Ishikawa (cell line): ENCODE measurements around the gene NKAPD1.
A peak's percentile ranks its signal among the peaks of the same experiment; 100 is the strongest.

Experiments
- CEBPB ChIP-seq: IDR thresholded peaks from 2 replicates; pipeline ENCODE4 v1.6.1; 2012
- CREB1 ChIP-seq: IDR thresholded peaks from 2 replicates; pipeline ENCODE4 v1.6.1; 2012; ENCODE audit warnings: low read depth
- EGR1 ChIP-seq: IDR thresholded peaks from 2 replicates; pipeline ENCODE4 v1.6.1; 2012
- EP300 ChIP-seq: IDR thresholded peaks from 2 replicates; pipeline ENCODE4 v1.6.1; 2012; ENCODE audit warnings: borderline replicate concordance
- FOXM1 ChIP-seq: IDR thresholded peaks from 2 replicates; pipeline ENCODE4 v1.6.1; 2012; ENCODE audit warnings: low read depth, borderline replicate concordance
- NFIC ChIP-seq: IDR thresholded peaks from 2 replicates; pipeline ENCODE4 v1.6.1; 2012
- RAD21 ChIP-seq: IDR thresholded peaks from 2 replicates; pipeline ENCODE4 v1.6.1; 2012; ENCODE audit warnings: low read depth
- TAF1 ChIP-seq: IDR thresholded peaks from 2 replicates; pipeline ENCODE4 v1.6.1; 2012; ENCODE audit warnings: low read depth, mild to moderate bottlenecking
- TCF12 ChIP-seq: IDR thresholded peaks from 2 replicates; pipeline ENCODE4 v1.6.1; 2012; ENCODE audit warnings: low read depth
- TEAD4 ChIP-seq: IDR thresholded peaks from 2 replicates; pipeline ENCODE4 v1.6.1; 2012
- YY1 ChIP-seq: IDR thresholded peaks from 2 replicates; pipeline ENCODE4 v1.6.1; 2012; ENCODE audit warnings: low read depth
- ZBTB7A ChIP-seq: IDR thresholded peaks from 2 replicates; pipeline ENCODE4 v1.6.1; 2012; ENCODE audit warnings: low read depth
- TF ChIP-seq, protein P1 (sequence below): IDR thresholded peaks from 2 replicates; pipeline ENCODE4 v1.6.1; 2012; ENCODE audit warnings: low read depth, mild to moderate bottlenecking
- TF ChIP-seq, protein P2 (sequence below): IDR thresholded peaks from 2 replicates; pipeline ENCODE4 v1.6.1; 2012
- TF ChIP-seq, protein P3 (sequence below): IDR thresholded peaks from 2 replicates; pipeline ENCODE4 v1.6.1; 2012

Gene NKAPD1, protein sequence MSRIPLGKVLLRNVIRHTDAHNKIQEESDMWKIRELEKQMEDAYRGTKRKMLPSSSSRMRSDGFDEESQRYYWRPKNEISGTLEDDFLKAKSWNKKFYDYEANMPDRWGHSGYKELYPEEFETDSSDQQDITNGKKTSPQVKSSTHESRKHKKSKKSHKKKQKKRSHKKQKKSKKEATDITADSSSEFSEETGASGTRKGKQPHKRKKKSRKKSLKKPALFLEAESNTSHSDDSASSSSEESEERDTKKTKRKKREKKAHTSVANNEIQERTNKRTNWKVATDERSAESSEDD

DNA sequence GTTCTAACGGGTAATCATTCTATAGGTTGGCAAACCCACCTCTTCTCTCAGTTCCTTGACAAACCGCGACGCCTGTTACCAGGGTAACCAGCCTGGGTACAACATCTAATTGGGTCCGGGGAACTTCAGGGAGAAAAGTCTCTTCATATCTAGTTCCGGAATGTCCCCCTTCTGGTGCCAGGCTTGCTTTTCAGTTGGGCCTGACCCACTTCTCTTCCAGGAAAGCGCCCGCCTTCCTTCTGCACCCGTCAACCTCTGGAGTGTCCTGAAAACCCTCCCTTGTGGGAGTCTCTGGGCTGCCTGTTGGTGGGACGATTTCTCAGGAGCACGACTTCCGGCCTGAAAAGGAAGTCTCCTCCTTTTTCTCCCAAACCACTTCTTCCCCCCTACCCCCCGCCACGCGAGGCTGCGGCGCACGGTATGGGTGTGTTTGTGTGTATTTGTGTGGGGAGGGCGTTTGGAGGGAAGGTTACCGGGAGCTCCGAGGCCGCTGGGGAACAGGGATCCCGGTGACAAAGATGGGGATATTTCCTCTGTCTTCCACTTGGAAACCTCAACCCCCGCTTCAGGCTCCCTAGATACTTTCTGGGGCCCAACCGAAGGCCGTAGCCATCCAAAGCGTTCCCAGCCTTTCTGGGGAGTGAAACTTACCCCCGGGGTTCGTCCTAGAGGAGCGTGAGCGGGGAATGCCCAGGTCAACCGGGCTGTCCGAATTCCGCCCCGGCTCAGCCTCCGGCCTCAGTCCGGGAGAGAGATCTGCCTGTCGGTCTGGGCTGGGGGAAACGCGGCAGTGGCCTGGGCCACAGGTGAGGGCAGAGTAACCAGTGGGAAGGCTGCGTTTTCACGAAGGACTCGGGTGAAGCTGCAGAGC is at the start of gene NKAPD1, which contains the start of gene PIH1D2:
Gene NKAPD1 (plus strand): TSS at position 359 of the 871 bp plus-strand sequence. CDS start 1,276 bp downstream, outside the sequence.
Gene PIH1D2 (minus strand): TSS at position 77 of the 871 bp plus-strand sequence. CDS start 843 bp downstream, outside the sequence.
- TF ChIP-seq, protein P1, sequence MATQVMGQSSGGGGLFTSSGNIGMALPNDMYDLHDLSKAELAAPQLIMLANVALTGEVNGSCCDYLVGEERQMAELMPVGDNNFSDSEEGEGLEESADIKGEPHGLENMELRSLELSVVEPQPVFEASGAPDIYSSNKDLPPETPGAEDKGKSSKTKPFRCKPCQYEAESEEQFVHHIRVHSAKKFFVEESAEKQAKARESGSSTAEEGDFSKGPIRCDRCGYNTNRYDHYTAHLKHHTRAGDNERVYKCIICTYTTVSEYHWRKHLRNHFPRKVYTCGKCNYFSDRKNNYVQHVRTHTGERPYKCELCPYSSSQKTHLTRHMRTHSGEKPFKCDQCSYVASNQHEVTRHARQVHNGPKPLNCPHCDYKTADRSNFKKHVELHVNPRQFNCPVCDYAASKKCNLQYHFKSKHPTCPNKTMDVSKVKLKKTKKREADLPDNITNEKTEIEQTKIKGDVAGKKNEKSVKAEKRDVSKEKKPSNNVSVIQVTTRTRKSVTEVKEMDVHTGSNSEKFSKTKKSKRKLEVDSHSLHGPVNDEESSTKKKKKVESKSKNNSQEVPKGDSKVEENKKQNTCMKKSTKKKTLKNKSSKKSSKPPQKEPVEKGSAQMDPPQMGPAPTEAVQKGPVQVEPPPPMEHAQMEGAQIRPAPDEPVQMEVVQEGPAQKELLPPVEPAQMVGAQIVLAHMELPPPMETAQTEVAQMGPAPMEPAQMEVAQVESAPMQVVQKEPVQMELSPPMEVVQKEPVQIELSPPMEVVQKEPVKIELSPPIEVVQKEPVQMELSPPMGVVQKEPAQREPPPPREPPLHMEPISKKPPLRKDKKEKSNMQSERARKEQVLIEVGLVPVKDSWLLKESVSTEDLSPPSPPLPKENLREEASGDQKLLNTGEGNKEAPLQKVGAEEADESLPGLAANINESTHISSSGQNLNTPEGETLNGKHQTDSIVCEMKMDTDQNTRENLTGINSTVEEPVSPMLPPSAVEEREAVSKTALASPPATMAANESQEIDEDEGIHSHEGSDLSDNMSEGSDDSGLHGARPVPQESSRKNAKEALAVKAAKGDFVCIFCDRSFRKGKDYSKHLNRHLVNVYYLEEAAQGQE, result no peak
- 0 out of 2 replicates have a peak, but pooled peaks have one; percentile 33 for TF ChIP-seq YY1
- peak; percentile 51; the same call in 1 of the 2 replicates for TF ChIP-seq TCF12
- peak; percentile 61 for TF ChIP-seq TAF1
- no peak for TF ChIP-seq TEAD4
- peak; percentile 45; the same call in 1 of the 2 replicates for TF ChIP-seq CREB1
- no peak; the same call in 1 of the 2 replicates for TF ChIP-seq FOXM1
- TF ChIP-seq, protein P2, sequence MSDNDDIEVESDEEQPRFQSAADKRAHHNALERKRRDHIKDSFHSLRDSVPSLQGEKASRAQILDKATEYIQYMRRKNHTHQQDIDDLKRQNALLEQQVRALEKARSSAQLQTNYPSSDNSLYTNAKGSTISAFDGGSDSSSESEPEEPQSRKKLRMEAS, result peak; percentile 90
- TF ChIP-seq RAD21, result no peak
- TF ChIP-seq, protein P3, sequence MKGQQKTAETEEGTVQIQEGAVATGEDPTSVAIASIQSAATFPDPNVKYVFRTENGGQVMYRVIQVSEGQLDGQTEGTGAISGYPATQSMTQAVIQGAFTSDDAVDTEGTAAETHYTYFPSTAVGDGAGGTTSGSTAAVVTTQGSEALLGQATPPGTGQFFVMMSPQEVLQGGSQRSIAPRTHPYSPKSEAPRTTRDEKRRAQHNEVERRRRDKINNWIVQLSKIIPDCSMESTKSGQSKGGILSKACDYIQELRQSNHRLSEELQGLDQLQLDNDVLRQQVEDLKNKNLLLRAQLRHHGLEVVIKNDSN, result peak; percentile 41
- peak; percentile 35; the same call in 1 of the 2 replicates for TF ChIP-seq ZBTB7A
- TF ChIP-seq EGR1, result no peak
- TF ChIP-seq NFIC, result peak; percentile 27; the same call in 1 of the 2 replicates
- TF ChIP-seq CEBPB, result no peak
- TF ChIP-seq EP300, result no peak

DNA sequence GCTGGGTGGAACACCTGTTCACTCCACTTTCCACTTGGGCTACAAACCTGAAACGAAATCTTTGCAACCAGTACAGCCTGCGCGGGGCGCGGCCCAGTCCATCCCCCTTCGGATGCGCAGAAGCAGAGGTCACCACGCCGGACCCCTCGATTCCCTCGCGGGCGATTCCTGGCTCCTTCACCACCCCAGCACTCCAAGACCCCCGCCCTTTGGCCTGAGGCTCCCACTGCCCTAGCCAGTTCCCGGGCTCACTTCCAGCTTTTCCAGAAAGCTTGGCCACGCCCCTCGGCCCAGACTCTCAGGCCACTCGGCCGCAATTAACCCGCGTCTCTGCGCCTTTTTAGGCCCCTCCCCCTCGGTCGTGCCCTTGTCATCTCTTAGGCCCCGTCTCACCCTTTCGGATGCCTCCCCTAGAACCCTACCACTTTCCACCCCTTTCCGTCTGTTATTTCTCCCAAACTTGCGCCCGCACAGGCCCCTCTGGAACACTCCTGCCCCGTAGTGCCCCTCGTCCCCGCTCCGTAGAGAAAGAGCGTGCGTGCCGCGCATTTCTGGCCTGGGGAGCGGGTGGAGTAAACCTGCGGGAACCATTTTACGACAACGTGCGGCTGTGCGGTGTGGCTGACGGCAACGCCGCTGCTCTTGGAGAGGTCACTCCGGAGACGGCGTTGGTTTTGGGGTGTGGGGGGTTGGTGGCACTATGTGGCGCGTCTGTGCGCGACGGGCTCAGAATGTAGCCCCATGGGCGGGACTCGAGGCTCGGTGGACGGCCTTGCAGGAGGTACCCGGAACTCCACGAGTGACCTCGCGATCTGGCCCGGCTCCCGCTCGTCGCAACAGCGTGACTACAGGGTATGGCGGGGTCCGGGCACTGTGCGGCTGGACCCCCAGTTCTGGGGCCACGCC is 49.1 kb upstream of the NKAPD1 start, which contains the start of gene DLAT:
Gene DLAT (plus strand): TSS at position 636 of the 906 bp plus-strand sequence. CDS start 65 bp downstream, at position 701.
- peak; percentile 90 for TF ChIP-seq ZBTB7A
- no peak for TF ChIP-seq EP300
- TF ChIP-seq, protein P2, result peak; percentile 87
- no peak for TF ChIP-seq FOXM1
- peak; percentile 33; the same call in 1 of the 2 replicates for TF ChIP-seq TCF12
- TF ChIP-seq, protein P3, result peak; percentile 6; the same call in 1 of the 2 replicates
- peak; percentile 93; the same call in 1 of the 2 replicates for TF ChIP-seq TAF1
- TF ChIP-seq CEBPB, result no peak
- no peak for TF ChIP-seq EGR1
- TF ChIP-seq CREB1, result no peak
- TF ChIP-seq TEAD4, result peak; percentile 45
- TF ChIP-seq NFIC, result no peak; the same call in 1 of the 2 replicates
- TF ChIP-seq, protein P1, result no peak
- TF ChIP-seq YY1, result peak; percentile 58; the same call in 1 of the 2 replicates
- no peak for TF ChIP-seq RAD21

DNA sequence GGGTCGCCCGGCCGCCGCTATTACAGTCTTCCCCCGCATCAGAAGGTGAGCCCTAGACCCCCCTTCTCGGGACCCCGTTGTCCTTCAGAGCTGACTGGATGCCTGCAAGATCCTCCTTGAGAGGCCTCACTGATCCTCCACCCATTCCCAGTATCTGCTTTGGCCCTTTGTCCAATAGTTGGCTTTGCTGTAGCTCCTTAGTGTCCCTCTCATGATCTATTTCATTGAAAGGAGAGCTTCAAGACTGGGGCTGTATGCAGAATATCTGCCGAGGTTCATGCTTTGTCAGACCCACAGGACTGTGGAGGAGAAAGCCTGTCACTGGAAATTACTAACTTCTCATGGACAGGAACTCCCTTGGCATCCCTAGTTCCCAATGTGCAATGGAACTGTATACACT is 48.4 kb upstream of the NKAPD1 start:
- TF ChIP-seq TAF1 (no peak), FOXM1 (no peak), EP300 (no peak), TEAD4 (no peak), ZBTB7A (no peak), EGR1 (no peak), YY1 (no peak), NFIC (no peak), RAD21 (no peak), TCF12 (no peak), CEBPB (no peak), CREB1 (no peak)
- TF ChIP-seq, protein P3, result no peak
- TF ChIP-seq, protein P2, result no peak
- TF ChIP-seq, protein P1, result no peak
